GM18861 (cell line): Measurements from ENCODE around the gene KRT71.
"Not testable (repeated sequence)": the region's sequence is repeated elsewhere in the genome, so short reads cannot be mapped to it uniquely, and the experiment has no call there.

Experiments
- ATAC-seq: cut with Tn5 transposase; IDR thresholded peaks from one replicate; pipeline ENCODE4 v1.9.1; 2021; ENCODE audit not compliant: unreplicated experiment

Gene KRT71

GRCh38 chr12:52522346-52523011 lies 30.5 kb downstream of the KRT71 start:
- ATAC-seq: no peak

- ATAC-seq: no peak
Measured at GRCh38 chr12:52521568-52522266, 31.2 kb downstream of the KRT71 start.

GRCh38 chr12:52521175-52521567 lies 31.8 kb downstream of the KRT71 start:
- no peak for ATAC-seq

GRCh38 chr12:52519826-52520662 lies 32.9 kb downstream of the KRT71 start, which contains the start of gene KRT5:
TSS of gene KRT5 (minus strand) at chr12:52520394. CDS start at chr12:52520296, 98 bp downstream.
- ATAC-seq: no peak

- ATAC-seq: no peak
Measured at GRCh38 chr12:52519387-52519703, 33.6 kb downstream of the KRT71 start.

GRCh38 chr12:52518574-52519386 lies 34.2 kb downstream of the KRT71 start:
- ATAC-seq: no peak

GRCh38 chr12:52517888-52518287 lies 35.1 kb downstream of the KRT71 start:
- ATAC-seq: no peak

GRCh38 chr12:52517005-52517835 lies 35.7 kb downstream of the KRT71 start:
- ATAC-seq: no peak

GRCh38 chr12:52515927-52516831 lies 36.8 kb downstream of the KRT71 start:
- ATAC-seq: no peak

GRCh38 chr12:52515319-52515646 lies 37.7 kb downstream of the KRT71 start:
- no peak for ATAC-seq

- ATAC-seq: no peak
Measured at GRCh38 chr12:52514471-52515318, 38.2 kb downstream of the KRT71 start.

GRCh38 chr12:52513736-52514135 lies 39.2 kb downstream of the KRT71 start:
- ATAC-seq: no peak

- ATAC-seq: no peak
Measured at GRCh38 chr12:52508211-52508610, 44.7 kb downstream of the KRT71 start.

- ATAC-seq: no peak
Measured at GRCh38 chr12:52506858-52507715, 45.9 kb downstream of the KRT71 start.

- ATAC-seq: no peak
Measured at GRCh38 chr12:52502877-52503276, 50.1 kb downstream of the KRT71 start.

GRCh38 chr12:52501490-52501889 lies 51.5 kb downstream of the KRT71 start:
- ATAC-seq: no peak

GRCh38 chr12:52500574-52500973 lies 52.4 kb downstream of the KRT71 start:
- not testable (repeated sequence) for ATAC-seq
